Forelimb muscle (tissue), 1 donor: ENCODE measurements around the gene SNX20. TPM values are rescaled to one million over a fixed set of nuclear protein-coding genes. Genes with fewer than 3 reads are reported as not detected.

Source experiments
- DNase-seq: peaks from one replicate; pipeline ENCODE4 v3.0.0-alpha.2; 2013; ENCODE audit warnings: low read depth
- polyA plus RNA-seq: library from polyadenylated mRNA; unstranded; fragments of 120-200 nt; gene quantifications from one replicate; pipeline ENCODE4 v1.2.1, GENCODE V29; 2013; ENCODE audit not compliant: insufficient read length

The SNX20 gene
- polyA plus RNA-seq, 1 donor = 1.6 TPM

DNA sequence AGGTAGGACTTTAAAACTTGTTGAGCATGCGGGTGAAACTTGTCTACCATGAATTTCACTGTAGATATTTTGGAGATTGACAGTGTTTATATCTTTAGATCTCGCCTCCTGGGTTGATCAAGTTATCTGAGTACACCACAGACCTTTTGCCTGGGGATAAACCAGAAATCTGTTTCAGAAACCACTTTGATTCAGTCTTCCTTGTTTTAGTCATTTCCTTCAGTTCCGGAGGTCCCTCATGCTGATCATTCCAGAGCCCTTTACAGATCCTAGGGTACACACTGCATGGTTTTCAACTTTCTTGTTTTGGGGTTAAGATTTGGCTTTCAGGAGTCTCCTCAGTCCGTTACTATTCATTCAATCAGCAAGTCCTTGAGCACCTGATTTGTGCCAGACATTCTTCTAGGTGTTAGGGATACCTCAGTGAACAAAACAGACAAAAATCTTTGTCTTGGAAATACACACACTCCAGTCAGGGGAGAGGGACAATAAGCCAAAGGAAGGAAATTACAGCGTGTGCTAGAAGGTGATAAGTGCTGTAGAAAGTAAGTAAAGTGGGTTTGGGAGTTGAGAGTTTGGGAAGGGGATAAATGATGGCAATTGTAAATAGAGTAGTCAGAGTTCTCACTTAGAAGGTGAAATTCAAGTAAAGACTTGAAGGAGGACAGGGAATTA is 24.5 kb upstream of the SNX20 start:
- DNase-seq = no peak

DNA sequence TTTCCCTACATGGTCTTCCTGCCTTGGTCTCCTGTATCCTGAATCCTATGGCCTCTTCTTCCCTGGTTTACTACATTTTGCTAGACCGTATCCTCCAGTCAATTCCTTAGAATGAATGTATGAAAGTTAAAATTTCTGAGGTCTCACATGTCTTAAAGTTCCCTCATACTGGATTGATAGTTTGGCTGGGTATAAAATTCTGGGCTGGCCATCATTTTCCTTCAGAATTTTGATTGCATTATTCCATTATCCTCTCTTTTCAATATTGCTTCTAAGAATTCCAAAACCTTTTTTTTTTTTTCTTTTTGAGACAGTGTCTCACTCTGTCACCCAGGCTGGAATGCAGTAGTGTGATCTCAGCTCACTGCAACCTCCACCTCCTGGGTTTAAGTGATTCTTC is 23.1 kb upstream of the SNX20 start:
- no peak for DNase-seq

GRCh38 chr16:50702725-50703124 is 21.6 kb upstream of the SNX20 start:
- no peak for DNase-seq

- no peak for DNase-seq
Measured at GRCh38 chr16:50699326-50700159, 18.4 kb upstream of the SNX20 start.

- no peak for DNase-seq
Measured at GRCh38 chr16:50697881-50698767, 17.0 kb upstream of the SNX20 start.

DNA sequence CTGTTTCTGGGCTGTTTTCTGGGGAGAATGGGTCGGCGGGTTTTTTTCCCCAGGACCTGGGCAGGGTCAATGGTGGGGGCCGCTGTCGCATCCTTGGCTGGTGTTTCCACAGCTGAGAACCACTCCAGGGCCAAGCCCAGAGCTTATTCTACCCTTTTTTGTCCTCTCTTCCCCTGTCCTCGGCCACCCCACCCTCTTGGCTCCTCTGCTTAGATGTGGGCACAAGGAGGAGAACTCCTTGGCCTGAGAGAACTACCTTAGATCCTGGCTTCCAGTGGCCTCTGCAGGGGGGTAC is 16.3 kb upstream of the SNX20 start:
- DNase-seq = no peak

- no peak for DNase-seq
Measured at GRCh38 chr16:50696575-50697420, 15.7 kb upstream of the SNX20 start.

DNA sequence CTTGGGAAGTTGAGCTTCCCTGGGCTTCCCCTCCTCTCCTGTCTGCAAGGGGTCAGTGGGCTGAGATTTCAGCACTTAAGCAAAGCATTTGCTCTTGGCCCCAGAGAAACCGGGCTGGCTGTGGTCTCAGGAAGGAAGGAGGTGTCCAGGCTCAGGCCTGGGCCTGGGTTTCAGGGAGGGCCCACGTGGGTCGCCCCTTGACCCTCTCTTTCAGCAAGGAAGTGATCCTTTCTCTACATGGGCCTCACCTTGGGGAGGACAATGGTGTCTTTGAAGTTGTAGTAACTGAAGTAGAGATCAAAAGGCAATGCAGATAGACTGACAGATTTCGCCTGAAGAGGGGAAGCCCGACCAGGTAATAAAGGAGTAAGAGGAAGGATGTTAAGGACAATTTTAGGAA is 15.0 kb upstream of the SNX20 start:
- DNase-seq = no peak

GRCh38 chr16:50695017-50696000 is 14.2 kb upstream of the SNX20 start:
- no peak for DNase-seq

DNA sequence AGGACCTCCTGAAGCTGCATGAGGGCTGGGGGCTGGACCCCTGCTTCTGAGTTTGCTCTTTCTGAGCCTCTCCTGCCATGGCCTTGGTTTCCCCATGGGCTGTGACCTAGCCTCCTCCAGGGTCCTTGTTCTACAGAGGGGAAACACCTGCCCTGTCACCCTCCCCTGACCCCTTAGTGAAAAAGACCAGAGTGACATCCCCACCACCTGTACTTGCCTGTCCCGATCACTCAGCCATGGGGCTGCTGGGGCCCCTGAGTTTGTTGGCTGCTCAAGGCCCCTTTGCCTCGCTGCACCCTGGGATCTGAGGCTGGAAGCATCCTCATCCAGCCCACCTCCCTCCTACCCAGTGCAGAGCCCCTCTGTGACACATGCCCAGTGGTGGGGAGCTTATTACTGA is 13.1 kb upstream of the SNX20 start:
- DNase-seq = no peak

DNA sequence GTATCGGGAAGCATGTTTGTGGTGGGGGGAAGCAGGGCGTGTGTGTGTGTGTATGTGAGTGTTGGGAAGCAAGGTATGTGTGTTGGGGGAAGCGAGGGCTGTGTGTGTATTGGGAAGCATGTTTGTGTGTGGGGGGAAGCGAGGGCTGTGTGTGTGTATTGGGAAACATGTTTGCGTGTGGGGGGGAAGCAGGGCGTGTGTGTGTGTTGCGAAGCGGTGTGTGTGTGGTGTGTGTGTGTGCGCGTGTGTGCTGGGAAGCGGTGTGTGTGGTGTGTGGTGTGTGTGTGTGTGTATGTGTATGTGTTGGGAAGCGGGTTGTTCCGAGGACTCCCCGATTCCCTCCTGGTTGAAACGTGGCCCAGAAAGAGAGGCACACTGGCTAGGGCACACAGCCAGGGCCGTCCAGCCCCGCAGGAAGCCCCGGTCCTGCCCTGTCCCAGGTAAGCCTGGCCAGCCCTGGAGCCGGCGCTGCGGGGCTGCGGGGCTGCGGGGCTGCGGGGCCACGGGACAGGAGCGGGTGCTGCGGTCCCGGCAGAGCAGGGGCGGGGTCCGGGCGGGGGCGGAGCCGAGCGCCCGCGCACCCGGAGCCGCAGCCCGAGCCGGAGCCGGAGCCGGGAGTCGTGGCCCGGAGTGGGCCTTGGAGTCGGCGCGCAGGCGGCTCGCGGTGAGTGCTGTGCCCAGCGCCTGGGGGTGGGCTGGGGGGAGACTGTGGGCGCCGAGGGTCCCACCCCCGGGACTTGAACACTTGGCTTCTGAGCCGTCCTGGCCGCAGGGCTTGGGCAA is 12.1 kb upstream of the SNX20 start, which contains the start of gene NOD2:
Gene NOD2, plus strand, starts transcription at position 608 of the 783 bp plus-strand sequence. CDS start 5,890 bp downstream, outside the sequence.
- DNase-seq = no peak

DNA sequence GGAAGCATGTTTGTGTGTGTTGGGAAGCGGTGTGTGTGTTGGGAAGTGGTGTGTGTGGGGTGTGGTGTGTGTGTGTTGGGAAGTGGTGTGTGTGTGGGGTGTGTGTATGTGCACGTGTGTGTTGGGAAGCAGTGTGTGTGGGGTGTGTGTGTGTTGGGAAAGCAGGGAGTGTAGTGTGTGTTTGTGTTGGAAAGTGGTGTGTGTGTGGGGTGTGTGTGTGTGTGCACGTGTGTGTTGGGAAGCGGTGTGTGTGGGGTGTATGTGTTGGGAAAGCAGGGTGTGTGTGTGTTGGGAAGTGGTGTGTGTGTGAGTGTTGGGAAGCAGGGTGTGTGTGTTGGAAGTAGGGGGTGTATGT is 11.5 kb upstream of the SNX20 start:
- no peak for DNase-seq

- DNase-seq = no peak
Measured at GRCh38 chr16:50690177-50690576, 9.1 kb upstream of the SNX20 start.

DNA sequence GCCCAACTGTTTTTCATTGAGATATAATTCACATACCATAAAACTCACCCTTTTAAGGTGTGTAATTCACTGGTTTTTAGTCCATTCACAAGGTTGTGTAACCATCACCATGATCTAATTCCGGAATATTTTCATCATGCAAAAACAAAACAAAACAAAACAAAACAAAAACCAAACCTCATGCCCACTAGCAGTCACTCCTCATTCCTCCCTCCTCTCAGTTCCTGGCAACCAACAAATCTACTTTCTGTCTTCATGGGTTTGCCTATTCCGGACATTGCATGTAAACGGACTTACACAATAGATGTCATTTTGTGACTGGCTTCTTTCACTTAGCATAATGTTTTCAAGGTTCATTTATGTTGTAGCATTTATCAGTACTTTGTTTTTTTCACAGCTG is 7.8 kb upstream of the SNX20 start:
- DNase-seq = no peak

DNA sequence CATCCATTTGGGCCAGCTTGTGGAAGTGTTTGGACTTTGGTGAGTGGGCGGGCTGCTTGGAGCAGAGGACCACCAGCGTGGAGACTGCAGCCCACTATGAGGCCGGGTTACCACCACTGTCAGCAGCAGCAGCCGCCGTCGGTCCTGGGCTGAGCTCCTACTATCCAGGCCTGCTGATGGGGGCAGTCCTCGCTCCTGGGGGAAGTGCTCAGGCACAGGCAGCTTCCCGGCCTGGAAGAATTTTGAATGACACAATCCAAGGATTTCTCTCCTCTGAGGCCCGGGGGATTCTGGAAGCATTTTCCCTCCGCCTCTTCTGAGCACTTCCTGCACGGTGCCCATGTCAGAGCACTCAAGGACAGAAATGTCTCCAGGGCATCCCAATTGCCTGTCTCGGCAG is 7.0 kb upstream of the SNX20 start:
- no peak for DNase-seq

- no peak for DNase-seq
Measured at GRCh38 chr16:50685462-50686063, 4.5 kb upstream of the SNX20 start.

GRCh38 chr16:50684823-50685461 is 3.8 kb upstream of the SNX20 start:
- no peak for DNase-seq

- DNase-seq = no peak
Measured at GRCh38 chr16:50683689-50684374, 2.7 kb upstream of the SNX20 start.
